Left lobe of liver (tissue), 2 donors: Measurements from ENCODE around the gene SMIM20. TPM values are rescaled to one million over a fixed set of nuclear protein-coding genes. Genes with fewer than 3 reads are reported as not detected.
A peak's percentile ranks its signal among the peaks of the same experiment; 100 is the strongest.

Experiments
- ATAC-seq: fragments of 200-7000 bp; cut with Tn5 transposase; one replicate; pipeline ENCODE4 v1.9.1; 2020; ENCODE audit warnings: mild to moderate bottlenecking, moderate library complexity
- DNase-seq: peaks from one replicate; pipeline ENCODE4 v3.0.0-alpha.2; 2020; ENCODE audit warnings: low spot score
- total RNA-seq: library from RNA; stranded (reverse); gene quantifications from one replicate; pipeline ENCODE4 v1.2.1, GENCODE V29; 2021
- donor health status: DM: no; HTN: no; CAD: no; lungs with moderate emphysema.
- donor health status: DM: no; HTN: yes; CAD: no.

SMIM20 gene
- total RNA-seq, 1 donor from 2014 or later = 20.4 TPM

DNA sequence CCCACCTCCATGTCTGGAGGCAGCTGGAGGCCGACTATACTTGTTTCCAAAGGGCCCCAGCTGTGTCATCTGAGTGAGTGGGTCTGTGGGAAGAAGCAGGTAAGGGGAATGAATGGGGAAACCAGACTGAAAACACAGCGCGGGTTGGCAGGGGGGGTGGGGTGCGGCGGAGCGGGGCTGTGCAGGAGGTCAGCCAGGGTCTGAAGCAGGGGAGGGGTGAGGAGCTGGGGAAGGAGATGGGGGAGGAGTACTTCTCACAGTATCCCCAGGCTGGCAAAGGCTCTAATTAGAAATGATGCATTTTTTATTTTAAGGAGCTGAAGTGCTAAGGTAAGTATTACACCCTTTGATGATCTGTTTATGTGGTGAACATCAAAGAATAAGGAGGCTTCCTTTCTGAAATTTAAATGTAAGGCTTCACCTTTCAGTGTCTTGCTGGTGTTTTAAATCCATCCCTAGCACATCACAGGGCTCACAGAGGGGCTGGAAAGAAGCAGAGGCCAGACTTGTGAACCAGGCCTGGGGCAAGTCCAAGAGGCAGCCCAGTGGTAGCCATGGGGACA lies 37.5 kb downstream of the SMIM20 start:
- ATAC-seq = no peak

DNA sequence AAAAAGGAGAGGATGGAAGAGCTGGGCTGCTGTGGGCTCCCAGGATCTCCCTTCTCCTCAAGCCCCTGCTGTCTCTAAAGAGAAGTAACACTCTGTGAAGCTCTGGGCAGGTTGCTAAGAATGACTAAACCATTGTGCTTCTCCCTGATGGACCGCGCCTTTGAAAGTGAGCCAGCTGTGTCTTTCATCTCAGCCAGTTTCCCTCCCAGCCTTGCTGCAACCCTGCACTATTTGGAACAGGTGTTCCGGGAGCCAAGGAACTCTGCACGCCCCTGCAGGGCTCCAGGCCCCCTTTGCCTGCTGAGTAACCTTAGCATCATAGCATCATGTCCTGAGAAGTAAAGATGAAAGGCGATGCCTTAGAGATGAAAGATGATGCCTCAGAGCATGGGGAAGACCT lies 39.7 kb downstream of the SMIM20 start:
- ATAC-seq (no peak), DNase-seq (no peak)

More for the DNA sequence above, 37.5 kb downstream of the SMIM20 start:
- DNase-seq = no peak

DNA sequence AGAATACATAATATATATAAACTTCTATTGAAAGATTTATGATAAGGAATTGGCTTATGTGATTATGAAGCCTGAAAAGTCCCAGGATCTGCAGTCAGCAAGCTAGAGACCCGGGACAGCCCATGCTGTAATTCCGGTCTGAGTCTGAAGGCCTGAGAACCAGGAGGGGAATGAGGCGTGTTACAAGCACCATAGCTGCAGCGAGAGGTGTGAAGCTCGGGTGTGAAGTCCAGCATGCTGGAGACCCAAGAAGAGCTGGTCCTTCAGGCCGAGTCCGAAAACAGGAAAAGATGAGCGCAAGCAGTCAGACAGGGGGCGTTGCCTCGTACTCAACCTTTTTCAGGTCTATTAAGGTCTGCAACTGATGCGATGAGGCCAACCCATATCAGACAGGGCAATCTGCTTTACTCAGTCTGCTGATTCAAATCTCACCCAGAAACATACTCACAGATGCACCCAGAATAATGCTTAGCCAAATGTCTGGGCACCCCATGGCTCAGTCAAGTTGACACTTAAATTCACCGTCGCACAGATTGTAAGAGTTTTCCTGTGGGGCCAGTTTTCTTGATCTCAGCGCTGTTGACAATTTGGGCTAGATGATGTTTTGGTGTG lies 40.4 kb downstream of the SMIM20 start:
- ATAC-seq (no peak), DNase-seq (no peak)

DNA sequence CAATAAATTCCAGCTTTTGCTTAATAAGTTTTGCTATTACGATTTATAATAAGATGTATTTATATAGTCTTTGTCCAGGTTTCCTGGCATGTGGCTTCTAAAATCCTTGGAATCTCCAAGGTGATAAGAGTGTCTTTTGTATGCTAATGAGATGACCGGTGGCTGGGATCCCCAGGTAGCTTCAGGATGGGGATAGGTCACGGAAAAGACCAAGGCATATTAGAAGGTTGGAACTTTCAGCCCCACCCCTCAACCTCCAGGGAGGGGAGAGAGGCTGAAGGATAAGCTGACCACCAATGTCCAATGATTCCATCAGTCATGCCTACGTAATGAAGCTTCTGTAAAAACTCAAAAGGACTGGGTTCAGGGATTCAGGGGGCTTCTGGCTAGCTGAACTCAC lies 41.7 kb downstream of the SMIM20 start:
- ATAC-seq (no peak), DNase-seq (no peak)

DNA sequence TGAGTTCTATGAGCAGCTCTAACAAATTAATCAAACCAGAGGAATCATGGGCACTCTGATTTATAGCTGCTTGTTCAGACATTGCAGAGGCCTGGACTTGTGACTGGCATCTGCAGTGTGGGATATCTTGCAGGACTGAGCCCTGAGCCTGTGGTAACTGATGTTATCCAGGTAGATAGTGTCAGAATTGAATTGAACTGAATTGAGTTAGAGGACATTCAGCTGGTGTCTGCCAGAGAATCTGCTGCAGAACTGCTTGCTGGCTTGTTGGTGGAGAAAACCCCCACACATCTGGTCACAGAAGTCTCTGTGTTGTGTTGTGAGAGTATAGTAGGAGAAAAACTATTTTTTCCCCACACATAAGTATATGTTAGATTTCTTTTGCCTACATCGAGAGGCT lies 42.2 kb downstream of the SMIM20 start:
- ATAC-seq (no peak), DNase-seq (no peak)

DNA sequence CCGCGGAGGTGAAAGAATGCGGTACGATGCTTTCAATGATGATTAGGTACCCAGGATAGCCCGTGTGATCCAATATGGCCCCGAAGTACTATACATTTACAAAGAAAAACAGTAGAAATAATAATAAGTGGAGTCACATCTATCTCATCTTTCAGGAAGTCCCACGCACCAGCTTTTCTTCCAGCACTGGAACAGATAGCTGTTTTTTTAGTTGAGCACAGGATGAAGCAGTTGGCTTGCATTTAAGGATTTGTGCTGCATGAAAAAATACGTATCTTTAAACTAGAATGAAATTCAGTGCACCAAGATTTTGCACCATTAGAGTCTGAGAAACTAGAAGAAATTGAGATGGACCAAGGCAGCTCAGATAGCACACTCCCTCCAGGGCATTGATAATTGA lies 44.1 kb downstream of the SMIM20 start:
- DNase-seq (no peak), ATAC-seq (no peak)

DNA sequence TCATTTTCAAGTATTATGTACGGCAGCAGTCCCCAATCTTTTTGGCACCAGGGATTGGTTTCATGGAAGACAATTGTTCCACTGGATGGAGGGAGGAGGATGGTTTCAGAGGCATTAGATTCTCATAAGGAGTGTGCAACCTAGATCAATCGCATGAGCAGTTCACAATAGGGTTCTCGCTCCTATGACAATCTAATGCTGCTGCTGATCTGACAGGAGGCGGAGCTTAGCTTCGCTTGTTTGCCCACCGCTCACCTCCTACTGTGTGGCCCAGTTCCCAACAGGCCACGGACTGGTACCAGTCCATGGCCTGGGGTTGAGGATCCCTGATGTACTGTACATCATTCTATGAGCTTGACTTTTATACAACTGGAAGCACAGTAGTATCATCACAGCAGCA lies 48.4 kb downstream of the SMIM20 start:
- DNase-seq (no peak), ATAC-seq (no peak)

DNA sequence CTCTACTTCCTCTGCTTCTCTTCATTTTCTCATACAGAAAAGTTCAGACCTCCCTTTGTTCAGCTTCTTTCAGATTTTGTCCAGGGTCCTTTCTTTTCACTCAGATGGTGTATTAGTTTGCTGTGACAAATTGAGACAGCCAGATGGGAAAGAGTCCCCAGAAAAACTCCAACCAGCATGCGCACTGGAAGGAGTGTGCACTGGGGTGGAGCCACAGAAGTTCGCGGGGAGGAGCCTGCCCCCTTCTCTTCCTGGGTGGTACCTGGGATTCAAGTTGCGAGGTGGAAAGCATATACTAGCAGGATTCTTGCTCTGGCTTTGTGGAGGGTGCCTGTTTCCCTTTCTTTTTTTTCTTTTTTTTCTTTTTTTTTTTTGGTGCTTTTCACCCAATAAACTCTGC lies 51.6 kb downstream of the SMIM20 start:
- DNase-seq = no peak
- ATAC-seq = no peak

DNA sequence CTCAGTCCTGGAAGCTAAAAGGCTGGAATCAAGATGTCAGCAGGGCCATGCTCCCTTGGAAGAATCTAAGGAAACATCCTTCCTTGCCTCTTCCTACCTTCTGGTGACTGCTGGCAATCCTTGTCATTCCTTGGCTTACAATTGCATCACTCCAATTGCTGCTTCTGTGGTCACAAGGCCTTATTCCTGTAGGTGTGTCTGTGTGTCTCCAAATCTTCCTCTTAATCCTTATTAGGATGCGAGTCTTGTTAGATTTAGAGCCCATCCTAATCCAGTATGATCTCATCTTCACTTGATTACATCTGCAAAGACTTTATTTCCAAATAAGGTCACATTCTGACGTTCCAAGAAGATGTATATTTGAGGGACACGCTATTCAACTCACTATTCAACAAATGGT lies 52.2 kb downstream of the SMIM20 start:
- ATAC-seq (no peak), DNase-seq (no peak)

DNA sequence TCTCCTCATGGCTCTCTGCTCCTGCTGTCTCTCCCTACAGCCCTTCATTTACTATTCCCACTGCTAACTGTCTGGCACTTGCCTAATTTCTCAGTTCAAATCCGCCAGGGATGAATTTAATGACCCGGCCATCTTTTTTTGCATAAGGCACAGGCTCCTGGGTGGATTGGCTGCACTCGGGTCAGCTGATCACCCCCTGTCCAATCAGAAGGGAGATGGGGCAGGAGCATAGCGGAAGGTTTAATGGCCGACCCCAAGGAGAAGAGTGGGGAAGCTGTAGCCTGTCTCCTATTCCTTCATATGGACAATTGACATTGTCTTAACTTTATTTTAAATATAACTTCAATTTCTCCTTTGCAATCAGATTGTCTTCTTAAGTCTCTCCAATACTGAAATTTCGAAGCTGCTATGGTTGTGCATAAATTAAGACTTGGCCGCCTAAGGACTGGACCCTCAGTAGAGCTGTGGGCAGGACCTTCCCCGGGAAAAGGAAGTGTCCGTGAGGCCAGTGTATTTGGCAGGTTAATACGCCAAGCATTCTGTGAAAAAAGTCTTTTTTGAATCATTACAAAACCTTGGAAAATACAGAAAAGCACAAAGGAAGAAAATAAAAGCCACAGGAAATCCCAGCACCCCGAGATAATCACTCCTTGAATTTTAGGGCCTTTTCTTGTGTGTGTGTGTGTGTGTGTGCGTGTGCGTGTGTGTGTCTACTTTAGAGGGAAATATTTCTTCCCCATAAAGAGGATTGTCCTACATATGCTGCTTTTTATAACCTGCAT lies 55.5 kb downstream of the SMIM20 start:
- DNase-seq = no peak
- ATAC-seq = no peak

DNA sequence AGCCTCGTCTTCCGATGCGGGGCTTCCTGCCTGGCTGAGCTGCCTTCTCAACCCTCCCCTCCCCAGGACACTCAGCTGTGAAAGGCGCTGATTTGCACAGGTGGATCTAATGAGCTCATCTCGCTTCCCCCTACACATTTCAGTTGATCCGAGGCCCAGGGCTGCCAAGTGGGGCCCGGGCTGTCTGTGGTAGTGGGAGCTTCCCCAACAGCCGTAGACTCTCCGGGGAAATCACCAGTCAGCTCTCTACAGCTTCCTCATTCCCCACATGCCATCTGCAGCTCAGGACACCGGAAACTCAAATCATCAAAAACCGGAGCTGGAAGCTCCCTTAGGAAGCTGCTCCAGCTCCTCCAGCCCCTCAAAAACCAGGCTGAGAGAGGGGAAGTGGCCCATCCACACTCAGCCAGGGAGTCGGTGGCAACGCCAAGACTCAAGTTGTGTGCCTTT lies 56.2 kb downstream of the SMIM20 start:
- ATAC-seq (peak; percentile 61), DNase-seq (no peak)

DNA sequence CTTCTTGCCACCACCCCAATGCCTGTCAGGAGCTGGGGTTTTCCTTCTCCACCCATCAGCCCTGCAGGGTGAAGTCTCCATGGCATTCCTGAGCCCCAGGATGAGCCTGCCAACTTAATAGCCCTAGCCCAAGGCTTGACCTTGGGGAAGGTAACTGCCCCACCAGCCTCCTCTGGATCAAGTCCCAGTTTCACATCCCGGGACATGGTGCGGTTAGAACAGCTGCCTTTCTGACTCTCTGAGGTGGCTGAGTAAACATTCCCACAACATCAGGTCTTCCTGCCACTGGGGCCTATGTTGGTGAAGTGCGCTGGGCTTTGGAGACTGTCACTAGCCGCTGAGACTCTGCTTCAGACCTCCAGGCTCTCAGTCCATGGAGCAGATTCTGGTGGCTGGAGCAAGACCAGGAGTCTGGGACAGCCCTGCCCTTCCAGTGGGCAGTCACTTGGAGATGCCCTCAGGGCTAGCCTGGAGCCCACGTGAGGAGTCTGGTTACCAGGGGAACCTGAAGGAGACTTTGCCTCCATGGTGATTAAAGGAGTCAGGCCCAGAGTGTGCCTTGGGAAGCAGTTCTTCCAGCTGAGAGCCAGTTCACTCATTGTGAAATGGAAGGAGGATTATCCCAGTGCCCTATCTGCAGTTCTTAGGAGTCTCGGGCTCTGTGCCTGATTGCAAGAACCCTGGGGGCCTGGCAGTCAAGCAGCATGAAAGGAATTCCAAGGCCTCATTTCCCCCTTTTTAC lies 56.8 kb downstream of the SMIM20 start:
- ATAC-seq (peak; percentile 40), DNase-seq (no peak)

DNA sequence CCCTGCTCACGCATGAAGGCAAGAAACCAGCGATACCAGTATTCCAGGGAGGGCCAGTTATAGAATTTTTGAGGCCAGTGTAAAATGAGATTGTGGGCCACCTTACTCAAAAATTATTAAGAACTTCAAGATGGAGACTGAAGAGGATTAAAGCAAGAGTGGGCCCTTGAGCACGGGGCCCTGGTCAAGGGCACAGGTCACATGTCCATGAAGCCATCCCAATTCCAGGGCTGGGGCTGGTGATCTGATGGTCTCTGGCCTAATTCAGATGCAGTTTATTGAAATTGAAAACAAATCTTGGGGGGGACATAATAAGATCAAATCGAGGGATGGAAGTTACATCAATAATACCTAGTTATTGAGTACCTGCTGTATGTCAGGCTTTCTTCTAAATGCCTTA lies 58.3 kb downstream of the SMIM20 start:
- no peak for DNase-seq
- no peak for ATAC-seq

DNA sequence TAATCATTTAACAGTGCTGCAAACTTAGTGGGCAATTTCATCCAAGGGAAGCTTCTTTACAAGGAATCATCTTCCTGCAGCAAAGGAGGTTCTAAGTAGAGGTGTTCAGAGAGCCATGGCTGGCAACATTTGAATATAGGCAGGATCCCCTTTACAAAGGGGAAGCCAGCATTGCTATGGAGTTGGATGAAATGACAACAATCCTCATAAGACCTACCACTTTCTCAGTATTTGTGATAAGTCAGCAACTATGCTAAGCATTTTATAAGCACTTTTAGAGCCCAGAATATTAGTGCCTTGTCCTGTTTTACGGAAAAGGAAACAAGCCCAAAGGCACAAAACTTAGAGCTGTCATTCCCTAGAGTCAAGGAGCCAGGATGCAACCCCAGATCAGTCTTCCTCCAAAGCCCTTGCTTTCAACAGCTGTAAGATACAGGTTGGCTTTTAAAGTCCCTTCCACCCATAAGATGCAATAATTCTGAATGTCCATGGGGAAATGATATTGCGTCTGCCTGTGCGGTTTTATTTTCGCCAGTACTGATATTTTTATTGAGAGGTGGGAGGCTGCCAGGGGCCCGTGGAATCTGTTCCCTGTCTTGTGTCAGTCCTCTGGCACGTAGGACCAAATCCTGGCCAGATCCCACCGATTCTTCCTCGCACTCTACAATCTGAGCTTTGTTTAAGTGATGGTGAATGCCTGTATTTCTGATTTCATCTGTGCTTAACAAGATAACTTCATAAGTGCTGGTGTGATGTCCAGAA lies 59.1 kb downstream of the SMIM20 start:
- ATAC-seq (no peak), DNase-seq (no peak)

DNA sequence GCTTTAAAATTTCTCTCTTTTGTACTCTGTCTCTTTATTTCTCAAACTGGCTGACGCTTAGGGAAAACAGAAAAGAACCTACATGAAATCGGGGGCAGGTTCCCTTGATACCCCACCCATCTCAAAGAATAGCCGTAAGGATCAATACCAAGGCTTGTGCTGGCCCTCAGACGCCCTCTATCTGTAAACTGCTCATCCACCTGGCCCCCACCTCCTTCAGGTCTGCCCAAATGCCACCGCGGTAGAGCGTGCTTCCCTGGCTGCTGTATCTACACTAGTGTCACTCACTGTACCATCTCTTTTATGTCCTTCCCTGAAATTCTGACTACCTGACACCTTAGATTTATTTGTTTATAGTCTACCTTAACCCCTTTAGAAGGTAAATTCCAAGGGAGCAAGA lies 62.8 kb downstream of the SMIM20 start:
- ATAC-seq (no peak), DNase-seq (no peak)

DNA sequence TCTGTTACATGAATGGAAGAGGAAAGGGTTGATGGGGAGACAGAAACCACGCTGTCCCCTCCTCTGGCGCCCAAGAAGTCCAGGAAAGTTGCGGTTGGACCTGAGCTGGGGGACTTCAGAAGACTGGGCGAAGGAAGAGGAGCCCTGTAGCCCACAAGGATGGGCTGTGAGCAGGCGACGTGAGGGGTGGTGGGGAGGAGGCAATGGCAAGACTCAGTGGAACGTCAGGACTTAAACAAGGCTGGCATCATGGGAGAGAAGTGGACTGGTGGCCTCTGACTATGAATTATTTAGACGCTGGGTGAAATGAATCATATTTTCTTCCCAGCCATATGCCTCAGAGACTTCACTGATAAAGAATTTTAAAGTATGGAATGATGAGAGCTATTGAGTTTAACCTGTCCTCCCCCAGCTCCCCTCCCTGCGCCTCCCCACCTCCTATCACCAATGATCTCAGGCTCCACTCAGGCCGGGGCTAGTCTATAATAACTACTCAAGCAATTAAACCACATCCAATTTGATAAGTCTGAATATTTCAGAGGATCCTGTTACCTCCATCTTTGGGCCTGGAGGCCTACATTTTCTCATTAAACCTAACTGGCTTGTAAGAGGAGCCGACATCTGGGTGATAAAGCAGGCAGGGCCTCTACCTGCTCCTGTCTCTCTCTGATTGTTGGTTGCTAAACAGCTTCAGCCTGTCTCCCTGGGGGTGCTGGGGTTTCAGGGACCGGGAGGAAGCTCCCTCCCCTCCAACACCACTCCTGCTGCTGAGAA lies 63.6 kb downstream of the SMIM20 start:
- ATAC-seq (no peak), DNase-seq (no peak)

DNA sequence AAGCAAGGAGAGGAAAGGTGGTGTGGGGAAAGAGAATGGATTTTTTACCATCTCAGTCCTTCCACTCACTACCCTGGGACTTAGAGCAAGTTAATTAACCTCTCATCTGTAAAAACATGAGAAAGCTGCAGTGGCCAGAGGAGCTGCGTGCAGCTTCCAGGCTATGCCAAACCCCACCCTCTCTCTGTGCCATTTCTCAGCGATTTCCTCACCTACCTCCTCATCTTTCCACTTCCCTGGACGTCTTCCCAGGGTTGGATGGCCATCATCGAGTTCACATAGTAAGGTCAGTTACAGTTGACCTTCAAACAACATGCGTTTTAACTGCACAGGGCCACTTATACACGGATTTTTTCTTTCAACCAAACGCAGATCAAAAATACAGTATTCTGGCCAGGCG lies 64.3 kb downstream of the SMIM20 start:
- ATAC-seq = no peak
- DNase-seq = no peak
